GM21717 (cell line): ENCODE results near the gene RNF225.
"Not testable (repeated sequence)": the region's sequence is repeated elsewhere in the genome, so short reads cannot be mapped to it uniquely, and the experiment has no call there.

Source experiments
- ATAC-seq: cut with Tn5 transposase; IDR thresholded peaks from one replicate; pipeline ENCODE4 v1.9.1; 2021; ENCODE audit warnings: mild to moderate bottlenecking, moderate library complexity; ENCODE audit not compliant: unreplicated experiment

Gene RNF225

GRCh38 chr19:58407658-58408151, 12.2 kb downstream of the RNF225 start:
- no peak for ATAC-seq

- ATAC-seq = peak; percentile 79
Measured at GRCh38 chr19:58408152-58409009, 12.9 kb downstream of the RNF225 start, which contains the start of gene ZNF584. Gene ZNF584, plus strand, starts transcription at chr19:58408649. Its CDS starts 499 bp downstream, at chr19:58409148.

GRCh38 chr19:58409010-58409790, 13.7 kb downstream of the RNF225 start:
- ATAC-seq = peak; percentile 23

- ATAC-seq = no peak
Measured at GRCh38 chr19:58416604-58417003, 21.1 kb downstream of the RNF225 start.

- no peak for ATAC-seq
Measured at GRCh38 chr19:58417071-58417470, 21.6 kb downstream of the RNF225 start.

GRCh38 chr19:58428617-58429016, 33.2 kb downstream of the RNF225 start:
- ATAC-seq = no peak

GRCh38 chr19:58429745-58430144, 34.3 kb downstream of the RNF225 start:
- ATAC-seq = no peak

GRCh38 chr19:58434217-58434616, 38.8 kb downstream of the RNF225 start:
- no peak for ATAC-seq

- ATAC-seq = peak; percentile 91
Measured at GRCh38 chr19:58439576-58440554, 44.4 kb downstream of the RNF225 start, which contains the start of gene ZNF132. Gene ZNF132, minus strand, starts transcription at chr19:58440153. Its CDS starts 332 bp downstream, at chr19:58439821.

GRCh38 chr19:58440556-58440955, 45.1 kb downstream of the RNF225 start:
- no peak for ATAC-seq

- ATAC-seq = not testable (repeated sequence)
Measured at GRCh38 chr19:58442986-58443385, 47.5 kb downstream of the RNF225 start.
